ENCODE measurements around the gene CLEC20A.

DNA sequence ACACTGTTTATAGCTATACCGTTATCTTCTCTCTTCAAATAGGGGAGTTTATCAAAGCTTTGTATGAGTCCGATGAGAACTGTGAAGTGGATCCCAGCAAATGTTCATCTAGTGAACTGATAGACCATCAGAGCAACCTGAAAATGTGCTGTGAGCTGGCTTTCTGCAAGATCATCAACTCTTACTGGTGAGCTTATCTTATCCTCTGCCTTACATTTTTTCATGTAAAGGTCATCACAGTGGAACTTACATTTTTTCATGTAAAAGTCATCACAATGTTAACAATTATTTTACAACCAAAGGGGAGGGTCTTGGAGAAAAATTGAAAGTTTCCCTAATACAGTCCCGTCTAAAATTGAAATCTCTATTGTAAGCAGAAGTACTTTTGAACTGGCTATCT is 45.2 kb downstream of the CLEC20A start:
- TF ChIP-seq EZH2phosphoT487 (IDR thresholded peaks at IDR 0.05; ENCODE audit: unreplicated experiment) (no peak), CTCF (conservative IDR thresholded peaks at IDR 0.05; ENCODE audit: low read depth in 2 of 2) (no peak), EZH2 (IDR thresholded peaks at IDR 0.05; ENCODE audit: low read depth, unreplicated experiment) (no peak), POLR2AphosphoS5 (IDR thresholded peaks at IDR 0.05; ENCODE audit: low read depth) (no peak), REST (IDR thresholded peaks at IDR 0.05; ENCODE audit: unreplicated experiment) (no peak), ETS1 (IDR thresholded peaks at IDR 0.05) (no peak)

Measured in GM23338 (cell line).